T-helper 2 cell (primary cell): ENCODE measurements around the gene TRPC1.

Experiments used
- DNase-seq, 5 experiments: peaks; one replicate each; pipeline versions ENCODE4 v3.0.0 to v3.0.0-alpha.2; 2012 to 2022

TRPC1 gene

GRCh38 chr3:142844339-142844977 lies 120.6 kb downstream of the TRPC1 start:
- peak in 1 of 5 experiments; percentile 36 for DNase-seq

DNA sequence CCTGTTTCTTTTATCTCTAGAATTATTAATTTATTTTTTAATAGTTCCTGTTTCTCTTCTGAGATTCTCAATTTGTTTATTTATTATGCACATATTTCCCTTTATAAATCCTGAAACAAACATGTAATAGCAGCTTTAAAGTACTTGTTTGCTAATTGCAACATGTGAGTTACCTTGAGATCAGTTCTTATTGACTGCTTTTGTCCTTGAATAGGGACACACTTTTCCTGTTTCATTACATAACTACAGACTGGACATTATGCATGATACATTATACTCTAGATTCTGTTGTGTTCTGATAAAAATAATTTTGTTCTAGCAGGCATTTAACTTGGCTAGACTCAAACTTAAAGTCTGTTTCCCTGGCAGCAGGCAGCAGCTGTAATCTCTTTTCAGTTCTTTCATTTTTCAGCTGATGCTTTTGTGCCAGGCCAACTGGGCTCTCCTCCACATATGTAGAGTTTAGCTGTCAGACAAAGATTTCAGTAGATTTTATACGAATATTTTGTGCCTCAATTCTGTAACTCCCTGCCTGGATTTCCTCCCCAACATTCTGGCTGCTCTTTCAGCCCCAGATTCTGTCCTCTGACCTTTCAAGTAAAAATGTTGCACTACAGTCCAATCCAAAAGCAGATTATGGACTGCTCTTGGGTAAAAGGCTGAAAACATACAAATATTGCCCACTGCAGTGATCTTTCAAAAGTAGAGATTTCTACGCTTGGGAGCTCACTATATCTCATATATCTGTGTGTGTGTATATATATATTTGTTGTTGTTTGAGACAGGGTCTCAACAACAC lies 123.1 kb downstream of the TRPC1 start:
- DNase-seq: no peak

GRCh38 chr3:142849148-142849547 lies 125.3 kb downstream of the TRPC1 start:
- no peak for DNase-seq

DNA sequence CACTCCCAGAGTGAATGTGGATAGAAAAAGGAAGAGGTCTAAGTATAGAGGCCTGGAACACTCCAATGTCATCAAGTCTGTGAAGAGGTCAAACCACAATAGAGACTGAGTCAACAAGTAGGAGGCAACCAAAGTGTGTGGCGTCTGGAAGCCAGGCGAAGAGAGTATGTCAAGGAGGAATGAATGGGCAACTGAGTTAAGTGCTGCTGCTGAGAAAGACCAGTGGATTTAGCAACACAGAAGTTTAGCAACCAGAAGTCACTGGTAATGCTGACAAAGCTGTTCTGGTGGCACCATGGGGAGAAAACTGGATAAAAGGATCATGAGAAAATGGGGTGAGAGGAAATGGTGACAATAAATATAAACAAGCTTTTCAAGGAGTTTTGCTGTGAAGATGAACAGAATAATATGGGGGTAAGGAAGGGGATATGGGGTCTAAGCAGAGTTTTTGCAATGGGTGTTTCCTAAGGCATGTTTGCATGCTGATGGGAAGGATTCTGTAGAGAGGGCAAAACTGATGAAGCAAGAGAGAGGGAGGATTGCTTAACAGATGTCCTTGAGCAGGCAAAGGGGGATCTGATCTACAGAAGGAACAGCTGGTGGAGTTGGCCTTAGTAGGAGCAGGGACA lies 126.7 kb downstream of the TRPC1 start:
- DNase-seq: peak in 1 of 5 experiments; percentile 35

GRCh38 chr3:142852009-142852408 lies 128.2 kb downstream of the TRPC1 start:
- DNase-seq: peak in 1 of 5 experiments; percentile 75

GRCh38 chr3:142853270-142854168 lies 129.7 kb downstream of the TRPC1 start:
- no peak for DNase-seq

DNA sequence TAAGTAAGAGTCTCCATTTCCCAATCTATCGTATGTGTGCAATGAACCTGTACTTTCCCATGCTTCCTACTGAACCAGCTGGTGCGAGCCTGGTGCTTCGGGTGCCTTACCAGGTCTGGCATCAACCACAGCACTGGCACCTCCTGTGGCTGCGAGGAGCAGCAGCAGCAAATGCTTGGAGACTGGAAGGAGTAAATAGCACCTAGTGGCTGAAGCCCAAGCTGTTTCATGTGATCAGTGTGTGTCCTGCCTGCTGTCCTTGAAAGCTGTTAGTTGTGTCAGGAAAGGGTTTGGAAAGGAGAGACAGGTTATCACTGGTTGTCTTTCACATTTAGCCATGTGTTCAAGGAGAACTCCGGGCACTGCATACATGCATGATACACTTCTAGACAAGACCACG lies 133.2 kb downstream of the TRPC1 start:
- DNase-seq: no peak
